Vagina (tissue), 2 donors: ENCODE data around the gene TEX48. TPM values are rescaled to one million over a fixed set of nuclear protein-coding genes. Genes with fewer than 3 reads are reported as not detected.

Experiments used
- DNase-seq, 2 donors: peaks; one replicate each; pipeline ENCODE4 v3.0.0-alpha.2; 2017; ENCODE audit errors: extremely low spot score in 2 of 2
- H3K27ac ChIP-seq: fragments of 200-600 bp; sonication (generic); one replicate; pipeline ENCODE4 v1.5.1; 2019
- H3K27me3 ChIP-seq: fragments of 200-600 bp; sonication (generic); one replicate; pipeline ENCODE4 v1.5.1; 2019
- H3K36me3 ChIP-seq, 2 donors: fragments of 200-600 bp; sonication (generic); one replicate each; pipeline ENCODE4 v1.5.1; 2017 to 2019
- H3K4me1 ChIP-seq: fragments of 200-600 bp; sonication (generic); one replicate; pipeline ENCODE4 v1.5.1; 2019
- H3K4me3 ChIP-seq, 2 donors: fragments of 200-600 bp; sonication (generic); 1 replicate in 1 of 2; 2 replicates in 1 of 2; pipeline ENCODE4 v1.5.1; 2016 to 2019
- H3K9me3 ChIP-seq: fragments of 200-600 bp; sonication (generic); one replicate; pipeline ENCODE4 v1.5.1; 2019
- POLR2A ChIP-seq, 2 donors: fragments of 450-650 bp; IDR thresholded peaks; one replicate each; pipeline ENCODE4 v1.6.1; 2017; ENCODE audit warnings: antibody characterized with exemption in 2 of 2, mild to moderate bottlenecking in 2 of 2, moderate library complexity in 2 of 2
- POLR2AphosphoS5 ChIP-seq, 2 donors: sonication (generic); formaldehyde crosslinking; IDR thresholded peaks; one replicate each; pipeline ENCODE4 v1.9.0; 2017; ENCODE audit warnings: antibody characterized with exemption in 2 of 2, mild to moderate bottlenecking in 2 of 2, low read depth in 1 of 2; ENCODE audit not compliant: insufficient read depth in 1 of 2
- intact Hi-C: fragments of 100-400 bp; cut with DNase I; formaldehyde crosslinking; loops from one replicate; pipeline ENCODE4 v1.15.1; 2023
- total RNA-seq: library from RNA; depleted of rRNA; stranded (reverse); fragments of >200 nt; gene quantifications from one replicate; pipeline ENCODE4 v1.2.3, GENCODE V29; 2016
- TF ChIP-seq, protein P1 (sequence below), 3 experiments: fragments of 450-650 bp in 2 of 3; fragments of 200-600 bp in 1 of 3; sonication (generic) in 1 of 3; IDR thresholded peaks; one replicate each; pipeline ENCODE4 v1.5.1; 2017 to 2019; ENCODE audit warnings: antibody characterized with exemption in 3 of 3, mild to moderate bottlenecking in 2 of 3, moderate library complexity in 2 of 3

The TEX48 gene
- total RNA-seq, 1 donor from 2014 or later, result not detected

DNA sequence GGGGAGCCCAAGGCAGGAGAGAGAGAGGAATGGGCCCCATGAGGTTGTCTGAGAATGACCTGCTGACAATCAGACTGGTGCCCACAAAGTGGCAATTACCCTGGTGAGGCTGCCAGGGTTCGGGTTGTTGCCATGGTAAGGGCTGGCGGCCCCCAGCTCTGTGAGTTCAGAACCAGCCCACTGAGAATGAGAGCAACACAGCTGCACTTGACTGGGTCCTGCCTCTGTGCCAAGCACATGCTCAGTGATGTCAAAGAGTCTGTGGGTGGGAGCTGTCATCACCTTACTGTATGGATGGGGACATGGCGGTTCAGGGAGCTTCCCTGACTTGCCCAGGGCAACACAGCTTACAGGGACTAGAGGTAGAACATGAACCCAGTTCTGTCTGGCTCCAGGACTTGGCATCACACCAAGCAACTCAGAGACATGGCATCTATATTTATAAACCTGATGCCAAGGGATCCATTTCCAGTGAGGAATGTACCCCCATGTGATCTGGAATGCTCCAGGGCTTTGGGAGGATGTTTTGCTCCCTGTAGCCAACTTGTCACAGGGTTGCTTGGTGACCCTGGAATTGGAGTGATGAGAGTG, 38.2 kb upstream of the TEX48 start:
- no peaks in the 10 kb centered on the region for H3K9me3 ChIP-seq
- H3K27me3 ChIP-seq, result no peaks in the 10 kb centered on the region
- no peak for DNase-seq
- H3K36me3 ChIP-seq, result no peaks in the 10 kb centered on the region
- H3K27ac ChIP-seq, result no peak overlapping the region
- intact Hi-C loops, result no loop called here
- TF ChIP-seq POLR2A (IDR thresholded peaks at IDR 0.05), result no peak
- TF ChIP-seq, protein P1, sequence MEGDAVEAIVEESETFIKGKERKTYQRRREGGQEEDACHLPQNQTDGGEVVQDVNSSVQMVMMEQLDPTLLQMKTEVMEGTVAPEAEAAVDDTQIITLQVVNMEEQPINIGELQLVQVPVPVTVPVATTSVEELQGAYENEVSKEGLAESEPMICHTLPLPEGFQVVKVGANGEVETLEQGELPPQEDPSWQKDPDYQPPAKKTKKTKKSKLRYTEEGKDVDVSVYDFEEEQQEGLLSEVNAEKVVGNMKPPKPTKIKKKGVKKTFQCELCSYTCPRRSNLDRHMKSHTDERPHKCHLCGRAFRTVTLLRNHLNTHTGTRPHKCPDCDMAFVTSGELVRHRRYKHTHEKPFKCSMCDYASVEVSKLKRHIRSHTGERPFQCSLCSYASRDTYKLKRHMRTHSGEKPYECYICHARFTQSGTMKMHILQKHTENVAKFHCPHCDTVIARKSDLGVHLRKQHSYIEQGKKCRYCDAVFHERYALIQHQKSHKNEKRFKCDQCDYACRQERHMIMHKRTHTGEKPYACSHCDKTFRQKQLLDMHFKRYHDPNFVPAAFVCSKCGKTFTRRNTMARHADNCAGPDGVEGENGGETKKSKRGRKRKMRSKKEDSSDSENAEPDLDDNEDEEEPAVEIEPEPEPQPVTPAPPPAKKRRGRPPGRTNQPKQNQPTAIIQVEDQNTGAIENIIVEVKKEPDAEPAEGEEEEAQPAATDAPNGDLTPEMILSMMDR (IDR thresholded peaks at IDR 0.05), result no peak
- TF ChIP-seq POLR2AphosphoS5 (IDR thresholded peaks at IDR 0.05; ENCODE audit: insufficient read depth in 1 of 2, low read depth in 1 of 2), result no peak
- peaks cover 12% of the 10 kb centered on the region for H3K4me1 ChIP-seq
- no peak overlapping the region for H3K4me3 ChIP-seq

DNA sequence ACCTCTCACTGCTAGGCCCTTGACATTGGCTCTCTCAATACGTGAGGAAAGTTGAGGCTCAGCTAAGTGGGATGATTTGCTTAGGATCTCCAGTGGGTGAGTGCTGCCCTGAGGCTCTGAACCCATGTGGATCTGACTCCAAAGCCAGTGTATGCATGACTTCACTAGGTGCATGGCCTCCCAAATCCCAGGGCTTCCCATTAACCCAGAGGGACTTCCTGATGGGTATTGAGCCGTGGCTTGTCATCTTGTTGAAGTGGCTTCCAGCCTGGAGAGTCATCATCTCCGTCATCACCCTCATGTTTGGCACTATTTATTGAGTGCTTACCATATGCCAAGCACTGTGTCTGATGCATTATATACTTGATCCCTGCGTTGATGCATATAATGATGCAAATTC, 37.3 kb upstream of the TEX48 start:
- Histone ChIP-seq H3K4me1 (peaks cover 12% of the 10 kb centered on the region), H3K9me3 (no peaks in the 10 kb centered on the region), H3K27ac (no peak overlapping the region), H3K36me3 (no peaks in the 10 kb centered on the region), H3K27me3 (no peaks in the 10 kb centered on the region), H3K4me3 (no peak overlapping the region)
- intact Hi-C loops, result no loop called here
- TF ChIP-seq POLR2AphosphoS5 (IDR thresholded peaks at IDR 0.05; ENCODE audit: insufficient read depth in 1 of 2, low read depth in 1 of 2) (no peak), POLR2A (IDR thresholded peaks at IDR 0.05) (no peak)
- TF ChIP-seq, protein P1 (IDR thresholded peaks at IDR 0.05), result no peak
- DNase-seq, result no peak

DNA sequence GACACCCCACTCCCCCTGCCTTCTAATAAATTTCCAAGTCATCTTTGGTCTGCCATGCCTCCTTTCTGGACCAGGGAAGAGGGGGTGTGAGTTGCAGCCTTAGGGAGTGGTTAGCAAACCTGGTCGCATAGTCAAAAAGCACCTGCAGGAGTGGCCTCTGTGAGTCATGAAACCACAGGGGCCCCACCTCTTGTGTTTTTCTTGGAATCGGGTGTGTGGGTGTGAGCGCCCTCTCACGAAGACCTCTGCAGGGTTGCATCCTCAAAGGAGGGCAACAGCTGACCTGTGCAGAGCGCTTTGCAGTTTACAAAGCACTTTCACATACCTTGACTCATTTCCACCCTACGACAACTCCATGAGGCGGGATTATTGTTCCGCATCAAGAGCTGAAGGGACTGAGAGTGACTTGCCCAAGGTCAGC, 36.8 kb upstream of the TEX48 start:
- peaks cover 12% of the 10 kb centered on the region for H3K4me1 ChIP-seq
- intact Hi-C loops, result no loop called here
- TF ChIP-seq POLR2A (IDR thresholded peaks at IDR 0.05) (no peak), POLR2AphosphoS5 (IDR thresholded peaks at IDR 0.05; ENCODE audit: insufficient read depth in 1 of 2, low read depth in 1 of 2) (no peak)
- TF ChIP-seq, protein P1 (IDR thresholded peaks at IDR 0.05), result no peak
- H3K27ac ChIP-seq, result no peak overlapping the region
- DNase-seq, result no peak
- H3K27me3 ChIP-seq, result no peaks in the 10 kb centered on the region
- no peaks in the 10 kb centered on the region for H3K9me3 ChIP-seq
- H3K36me3 ChIP-seq, result no peaks in the 10 kb centered on the region
- H3K4me3 ChIP-seq, result no peak overlapping the region

DNA sequence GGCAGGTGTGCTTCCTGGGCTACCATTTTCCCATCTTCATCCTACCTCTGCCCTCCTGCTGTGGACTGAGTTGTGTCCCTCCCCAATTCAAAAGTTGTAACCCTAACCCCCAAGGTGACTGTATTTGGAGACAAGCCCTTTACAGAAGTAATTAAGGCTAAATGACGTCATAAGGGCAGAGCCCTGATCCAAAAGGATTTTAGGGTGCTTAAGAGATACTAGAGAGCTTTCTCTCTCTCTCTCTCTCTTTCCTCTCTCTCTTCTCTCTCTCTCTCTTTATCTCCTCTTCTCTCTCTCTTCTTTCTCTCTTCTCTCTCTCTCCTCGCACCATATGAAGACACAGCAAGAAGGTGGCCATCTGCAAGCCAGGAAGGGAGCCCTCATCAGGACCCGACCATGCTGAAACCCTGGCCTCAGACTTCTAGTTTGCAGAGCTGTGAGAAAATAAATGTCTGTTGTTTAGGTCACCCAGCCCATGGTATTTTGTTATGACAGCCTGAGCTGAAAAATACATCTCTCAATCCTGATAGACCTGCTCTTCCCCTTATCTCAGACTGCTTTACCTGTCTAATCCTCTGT, 36.0 kb upstream of the TEX48 start:
- no peak for DNase-seq
- H3K9me3 ChIP-seq, result no peaks in the 10 kb centered on the region
- no peaks in the 10 kb centered on the region for H3K27me3 ChIP-seq
- H3K36me3 ChIP-seq, result no peaks in the 10 kb centered on the region
- peaks cover 12% of the 10 kb centered on the region for H3K4me1 ChIP-seq
- intact Hi-C loops, result no loop called here
- H3K27ac ChIP-seq, result no peak overlapping the region
- no peak for TF ChIP-seq POLR2AphosphoS5 (IDR thresholded peaks at IDR 0.05; ENCODE audit: insufficient read depth in 1 of 2, low read depth in 1 of 2)
- no peak for TF ChIP-seq POLR2A (IDR thresholded peaks at IDR 0.05)
- TF ChIP-seq, protein P1 (IDR thresholded peaks at IDR 0.05), result no peak
- H3K4me3 ChIP-seq, result no peak overlapping the region

DNA sequence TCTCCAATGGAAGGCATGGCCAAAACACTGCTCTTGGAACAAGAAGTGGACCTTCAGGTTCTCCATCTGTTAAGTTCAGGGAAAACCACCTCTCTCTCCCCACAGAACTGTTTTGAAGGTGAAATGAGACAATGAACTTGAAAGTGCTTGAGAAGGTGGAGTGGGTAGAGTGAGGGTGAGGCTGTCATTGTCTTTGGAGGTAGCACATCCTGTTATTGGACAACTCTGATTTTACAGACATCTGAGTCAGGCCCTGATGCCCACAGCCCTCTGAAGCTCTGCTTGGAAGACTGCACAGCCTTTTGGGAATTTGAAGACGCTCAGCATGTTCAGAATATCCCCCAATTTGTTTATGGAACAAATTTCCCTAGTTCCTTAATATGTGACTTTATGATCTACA, 27.6 kb upstream of the TEX48 start:
- no peaks in the 10 kb centered on the region for H3K9me3 ChIP-seq
- no peaks in the 10 kb centered on the region for H3K36me3 ChIP-seq
- no peak for TF ChIP-seq POLR2A (IDR thresholded peaks at IDR 0.05)
- TF ChIP-seq, protein P1 (IDR thresholded peaks at IDR 0.05), result no peak
- no peak overlapping the region for H3K27ac ChIP-seq
- H3K27me3 ChIP-seq, result no peaks in the 10 kb centered on the region
- no peak overlapping the region for H3K4me3 ChIP-seq
- no peaks in the 10 kb centered on the region for H3K4me1 ChIP-seq
- intact Hi-C loops, result no loop called here
- DNase-seq, result no peak
